Measurements from ENCODE around the gene BLID. TPM values are rescaled to one million over a fixed set of nuclear protein-coding genes. Genes with fewer than 3 reads are reported as not detected.

BLID gene
- total RNA-seq, 1 donor from 2014 or later: 0.52 TPM

DNA sequence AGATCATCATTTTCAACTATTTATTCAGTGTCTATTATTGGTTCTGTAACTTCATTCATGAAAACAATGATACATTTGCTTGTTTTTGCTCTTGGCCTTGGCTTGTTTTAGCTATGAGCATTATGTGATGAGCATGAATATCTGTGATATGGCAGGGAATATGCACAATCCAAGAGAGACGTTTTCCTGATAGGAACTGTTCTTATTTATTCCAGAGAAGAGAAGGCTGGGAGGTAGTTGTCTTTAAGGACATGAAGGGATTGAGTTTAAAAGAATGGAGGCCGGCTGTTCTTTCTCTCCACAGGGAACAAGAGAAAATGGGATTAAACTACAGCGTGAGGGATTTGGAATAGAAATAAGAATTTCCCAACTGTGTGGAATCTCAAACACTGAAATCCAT lies 30.3 kb downstream of the BLID start:
- Histone ChIP-seq H3K27ac (ENCODE audit: low read depth, low read length) (peak overlapping the region; percentile 13), H3K36me3 (ENCODE audit: control insufficient read depth in 3 of 3, insufficient read depth in 3 of 3, low read length in 3 of 3) (no peaks in the 10 kb centered on the region), H3K4me3 (ENCODE audit: low read length in 3 of 3) (peak overlapping the region in 1 of 3 donors; percentile 15), H3K4me1 (ENCODE audit: control insufficient read depth in 3 of 3, insufficient read depth in 3 of 3, low read length in 3 of 3) (peaks cover 0 to 6% (median 0%) of the 10 kb centered on the region in 3 donors), H3K9ac (ENCODE audit: low read depth in 1 of 3, low read length in 3 of 3) (no peak overlapping the region), H3K27me3 (ENCODE audit: control insufficient read depth in 3 of 3, insufficient read depth in 3 of 3, low read length in 3 of 3) (no peaks in the 10 kb centered on the region), H3K9me3 (ENCODE audit: control insufficient read depth in 3 of 3, low read length in 3 of 3) (no peaks in the 10 kb centered on the region)

DNA sequence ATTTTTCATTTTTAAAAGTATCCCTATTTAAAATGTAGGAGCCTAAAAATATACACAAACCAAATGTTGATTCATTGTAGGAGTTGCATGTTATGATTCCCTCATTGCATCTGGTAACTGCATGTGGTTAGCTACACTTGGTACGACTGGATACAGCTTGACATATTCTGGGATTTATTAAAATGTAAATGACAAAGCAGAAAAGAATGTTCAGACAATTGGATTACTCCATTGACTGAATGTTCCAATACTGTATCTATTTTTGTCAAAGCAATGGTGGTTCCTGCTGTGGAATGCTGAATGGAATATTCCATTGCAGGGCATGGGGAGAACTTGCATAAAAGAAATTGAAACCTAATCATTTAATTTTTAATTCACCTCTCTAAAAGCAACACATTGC lies 30.8 kb downstream of the BLID start:
- Histone ChIP-seq H3K4me3 (ENCODE audit: low read length in 3 of 3) (no peak overlapping the region), H3K4me1 (ENCODE audit: control insufficient read depth in 3 of 3, insufficient read depth in 3 of 3, low read length in 3 of 3) (peaks cover 0 to 6% (median 0%) of the 10 kb centered on the region in 3 donors), H3K27ac (ENCODE audit: low read depth, low read length) (peak overlapping the region; percentile 13), H3K36me3 (ENCODE audit: control insufficient read depth in 3 of 3, insufficient read depth in 3 of 3, low read length in 3 of 3) (no peaks in the 10 kb centered on the region), H3K27me3 (ENCODE audit: control insufficient read depth in 3 of 3, insufficient read depth in 3 of 3, low read length in 3 of 3) (no peaks in the 10 kb centered on the region), H3K9me3 (ENCODE audit: control insufficient read depth in 3 of 3, low read length in 3 of 3) (no peaks in the 10 kb centered on the region), H3K9ac (ENCODE audit: low read depth in 1 of 3, low read length in 3 of 3) (no peak overlapping the region)

DNA sequence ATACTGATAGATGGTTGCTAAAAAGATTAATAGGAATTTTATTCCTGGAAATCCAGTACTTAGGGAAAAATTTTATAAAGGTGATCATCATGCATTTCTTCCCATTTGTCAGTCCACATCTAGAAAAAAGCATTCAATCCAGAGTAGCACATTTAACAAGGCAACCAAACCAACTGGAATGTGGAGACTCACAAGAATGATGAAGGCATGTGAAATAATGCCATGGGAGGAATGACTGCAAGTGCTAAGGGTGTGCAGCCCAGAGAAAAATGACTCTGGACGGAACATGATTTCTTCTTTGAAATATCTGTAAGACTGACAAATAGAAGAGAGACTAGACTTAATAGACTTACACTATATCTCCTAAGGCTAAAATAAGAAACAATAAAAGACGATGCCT lies 33.8 kb downstream of the BLID start:
- Histone ChIP-seq H3K9ac (ENCODE audit: low read depth in 1 of 3, low read length in 3 of 3) (no peak overlapping the region), H3K4me3 (ENCODE audit: low read length in 3 of 3) (no peak overlapping the region), H3K36me3 (ENCODE audit: control insufficient read depth in 3 of 3, insufficient read depth in 3 of 3, low read length in 3 of 3) (no peaks in the 10 kb centered on the region), H3K9me3 (ENCODE audit: control insufficient read depth in 3 of 3, low read length in 3 of 3) (no peaks in the 10 kb centered on the region), H3K27ac (ENCODE audit: low read depth, low read length) (no peak overlapping the region), H3K27me3 (ENCODE audit: control insufficient read depth in 3 of 3, insufficient read depth in 3 of 3, low read length in 3 of 3) (no peaks in the 10 kb centered on the region), H3K4me1 (ENCODE audit: control insufficient read depth in 3 of 3, insufficient read depth in 3 of 3, low read length in 3 of 3) (peaks cover 0 to 6% (median 0%) of the 10 kb centered on the region in 3 donors)

DNA sequence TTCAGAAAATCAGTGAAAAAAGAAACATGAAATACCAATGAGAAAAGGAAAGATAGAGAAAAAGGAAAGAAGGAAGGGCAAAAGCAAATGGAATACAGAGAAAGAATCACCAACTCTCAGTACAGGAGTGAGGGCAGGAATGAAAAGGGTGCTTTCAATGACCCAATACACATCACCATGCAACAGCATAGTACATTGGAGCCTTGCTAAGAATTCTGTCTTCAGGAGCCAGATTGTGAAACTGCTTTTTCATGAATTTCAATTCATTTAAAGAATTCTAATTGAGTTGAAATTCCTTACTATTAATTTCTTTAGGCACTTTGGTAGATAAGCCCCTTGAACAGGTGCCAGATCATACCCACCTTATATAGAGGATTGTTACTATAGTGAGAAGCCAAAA lies 34.9 kb downstream of the BLID start:
- H3K4me1 ChIP-seq (ENCODE audit: control insufficient read depth in 3 of 3, insufficient read depth in 3 of 3, low read length in 3 of 3): peaks cover 0 to 6% (median 0%) of the 10 kb centered on the region in 3 donors
- no peak overlapping the region for H3K9ac ChIP-seq (ENCODE audit: low read depth in 1 of 3, low read length in 3 of 3)
- H3K4me3 ChIP-seq (ENCODE audit: low read length in 3 of 3): no peak overlapping the region
- no peaks in the 10 kb centered on the region for H3K36me3 ChIP-seq (ENCODE audit: control insufficient read depth in 3 of 3, insufficient read depth in 3 of 3, low read length in 3 of 3)
- no peaks in the 10 kb centered on the region for H3K27me3 ChIP-seq (ENCODE audit: control insufficient read depth in 3 of 3, insufficient read depth in 3 of 3, low read length in 3 of 3)
- H3K9me3 ChIP-seq (ENCODE audit: control insufficient read depth in 3 of 3, low read length in 3 of 3): no peaks in the 10 kb centered on the region
- no peak overlapping the region for H3K27ac ChIP-seq (ENCODE audit: low read depth, low read length)

DNA sequence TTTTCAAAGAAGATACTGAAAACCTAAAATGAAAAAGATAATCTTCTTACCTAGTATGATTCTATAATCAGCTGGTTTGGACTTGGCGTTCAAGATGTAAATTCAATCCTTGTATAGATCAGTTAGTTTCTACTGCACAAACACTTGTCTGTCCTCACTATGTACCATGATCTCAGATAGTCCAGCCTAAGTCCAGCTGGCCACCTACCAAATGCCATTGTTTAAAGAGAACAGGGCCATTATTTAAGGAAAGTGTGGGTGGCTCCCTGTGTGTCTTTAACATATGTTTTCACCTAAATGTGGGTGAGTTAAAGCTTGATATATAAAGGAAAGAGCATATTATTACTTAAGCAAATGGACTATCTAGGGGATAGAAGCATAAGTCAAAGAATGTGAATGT lies 38.6 kb downstream of the BLID start:
- H3K4me1 ChIP-seq (ENCODE audit: control insufficient read depth in 3 of 3, insufficient read depth in 3 of 3, low read length in 3 of 3): peaks cover 0 to 4% (median 0%) of the 10 kb centered on the region in 3 donors
- H3K27ac ChIP-seq (ENCODE audit: low read depth, low read length): no peak overlapping the region
- H3K9ac ChIP-seq (ENCODE audit: low read depth in 1 of 3, low read length in 3 of 3): no peak overlapping the region
- no peak overlapping the region for H3K4me3 ChIP-seq (ENCODE audit: low read length in 3 of 3)
- no peaks in the 10 kb centered on the region for H3K27me3 ChIP-seq (ENCODE audit: control insufficient read depth in 3 of 3, insufficient read depth in 3 of 3, low read length in 3 of 3)
- H3K9me3 ChIP-seq (ENCODE audit: control insufficient read depth in 3 of 3, low read length in 3 of 3): no peaks in the 10 kb centered on the region
- H3K36me3 ChIP-seq (ENCODE audit: control insufficient read depth in 3 of 3, insufficient read depth in 3 of 3, low read length in 3 of 3): no peaks in the 10 kb centered on the region

DNA sequence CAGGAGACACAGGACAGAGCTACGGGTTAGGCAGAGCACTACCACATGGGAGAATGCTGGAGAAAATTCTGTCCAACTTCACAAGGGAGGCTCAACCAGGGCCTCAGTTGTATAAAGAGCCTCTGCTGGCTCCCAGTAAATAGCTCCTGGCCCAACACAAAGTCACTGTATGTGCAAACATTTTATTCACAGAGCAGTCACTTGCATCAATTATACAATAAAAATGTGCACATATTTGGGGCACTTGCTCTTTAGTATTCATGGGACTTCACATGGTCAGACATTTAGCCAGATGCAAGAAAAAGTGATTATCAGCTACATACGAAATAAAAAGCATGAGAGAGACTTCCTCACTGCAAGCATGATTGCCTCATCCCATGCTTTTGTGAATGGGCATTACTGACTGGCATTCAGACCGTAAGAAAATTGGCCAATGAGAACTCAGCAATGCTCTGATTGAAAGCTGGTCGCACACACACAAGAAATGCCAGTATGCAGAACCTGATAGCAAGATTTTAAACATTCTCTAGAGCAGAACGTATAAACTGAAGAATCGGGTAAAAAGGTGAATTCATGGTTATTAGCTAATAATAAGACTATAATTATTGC lies 39.4 kb downstream of the BLID start:
- no peak overlapping the region for H3K4me3 ChIP-seq (ENCODE audit: low read length in 3 of 3)
- H3K27me3 ChIP-seq (ENCODE audit: control insufficient read depth in 3 of 3, insufficient read depth in 3 of 3, low read length in 3 of 3): no peaks in the 10 kb centered on the region
- H3K9me3 ChIP-seq (ENCODE audit: control insufficient read depth in 3 of 3, low read length in 3 of 3): no peaks in the 10 kb centered on the region

DNA sequence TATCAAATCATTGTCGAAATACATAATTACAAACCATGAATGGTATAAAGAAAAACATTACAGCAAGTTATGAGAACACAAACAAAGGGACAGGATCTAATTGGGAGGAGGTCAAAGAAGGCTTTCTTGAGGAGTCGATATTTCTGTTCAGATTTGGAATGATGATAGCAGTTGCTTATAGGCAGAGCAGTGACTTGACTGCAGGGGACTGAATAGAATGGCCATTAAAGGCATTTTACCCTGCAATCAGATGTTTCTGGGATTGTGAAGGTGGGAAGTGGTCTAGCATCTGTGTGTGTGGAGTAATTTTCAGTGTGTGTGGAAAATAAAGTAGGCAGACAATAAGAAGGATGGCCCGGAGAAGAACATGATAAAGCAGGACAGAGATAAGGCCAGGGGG lies 41.0 kb downstream of the BLID start:
- Histone ChIP-seq H3K27ac (ENCODE audit: low read depth, low read length) (no peak overlapping the region), H3K4me1 (ENCODE audit: control insufficient read depth in 3 of 3, insufficient read depth in 3 of 3, low read length in 3 of 3) (peaks cover 0 to 4% (median 0%) of the 10 kb centered on the region in 3 donors), H3K27me3 (ENCODE audit: control insufficient read depth in 3 of 3, insufficient read depth in 3 of 3, low read length in 3 of 3) (no peaks in the 10 kb centered on the region), H3K4me3 (ENCODE audit: low read length in 3 of 3) (no peak overlapping the region), H3K36me3 (ENCODE audit: control insufficient read depth in 3 of 3, insufficient read depth in 3 of 3, low read length in 3 of 3) (no peaks in the 10 kb centered on the region), H3K9me3 (ENCODE audit: control insufficient read depth in 3 of 3, low read length in 3 of 3) (no peaks in the 10 kb centered on the region), H3K9ac (ENCODE audit: low read depth in 1 of 3, low read length in 3 of 3) (no peak overlapping the region)

More for the DNA sequence above, 39.4 kb downstream of the BLID start:
- Histone ChIP-seq H3K4me1 (ENCODE audit: control insufficient read depth in 3 of 3, insufficient read depth in 3 of 3, low read length in 3 of 3) (peaks cover 0 to 4% (median 0%) of the 10 kb centered on the region in 3 donors), H3K9ac (ENCODE audit: low read depth in 1 of 3, low read length in 3 of 3) (no peak overlapping the region), H3K27ac (ENCODE audit: low read depth, low read length) (no peak overlapping the region), H3K36me3 (ENCODE audit: control insufficient read depth in 3 of 3, insufficient read depth in 3 of 3, low read length in 3 of 3) (no peaks in the 10 kb centered on the region)

DNA sequence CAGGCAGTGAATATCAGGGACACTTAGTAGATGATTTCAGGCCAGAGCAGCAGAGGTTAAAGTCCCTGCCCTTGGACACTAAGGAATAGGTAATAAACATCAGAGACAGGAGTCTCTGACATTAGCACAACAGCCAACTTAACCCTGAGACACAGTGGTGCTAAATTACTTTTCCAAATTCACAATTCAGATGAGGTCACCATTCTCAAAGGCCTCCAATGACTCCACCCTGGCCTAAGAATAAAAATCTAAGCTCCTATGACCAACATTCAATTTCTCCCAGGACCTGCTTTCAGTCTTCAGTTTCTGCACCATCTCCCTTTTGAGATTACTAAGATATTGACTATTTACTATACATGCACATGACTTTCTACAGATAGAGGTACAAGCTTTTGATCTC lies 42.0 kb downstream of the BLID start:
- Histone ChIP-seq H3K27me3 (ENCODE audit: control insufficient read depth in 3 of 3, insufficient read depth in 3 of 3, low read length in 3 of 3) (no peaks in the 10 kb centered on the region), H3K9me3 (ENCODE audit: control insufficient read depth in 3 of 3, low read length in 3 of 3) (no peaks in the 10 kb centered on the region), H3K4me1 (ENCODE audit: control insufficient read depth in 3 of 3, insufficient read depth in 3 of 3, low read length in 3 of 3) (peaks cover 0 to 4% (median 0%) of the 10 kb centered on the region in 3 donors), H3K4me3 (ENCODE audit: low read length in 3 of 3) (no peak overlapping the region), H3K36me3 (ENCODE audit: control insufficient read depth in 3 of 3, insufficient read depth in 3 of 3, low read length in 3 of 3) (no peaks in the 10 kb centered on the region), H3K27ac (ENCODE audit: low read depth, low read length) (no peak overlapping the region), H3K9ac (ENCODE audit: low read depth in 1 of 3, low read length in 3 of 3) (no peak overlapping the region)

DNA sequence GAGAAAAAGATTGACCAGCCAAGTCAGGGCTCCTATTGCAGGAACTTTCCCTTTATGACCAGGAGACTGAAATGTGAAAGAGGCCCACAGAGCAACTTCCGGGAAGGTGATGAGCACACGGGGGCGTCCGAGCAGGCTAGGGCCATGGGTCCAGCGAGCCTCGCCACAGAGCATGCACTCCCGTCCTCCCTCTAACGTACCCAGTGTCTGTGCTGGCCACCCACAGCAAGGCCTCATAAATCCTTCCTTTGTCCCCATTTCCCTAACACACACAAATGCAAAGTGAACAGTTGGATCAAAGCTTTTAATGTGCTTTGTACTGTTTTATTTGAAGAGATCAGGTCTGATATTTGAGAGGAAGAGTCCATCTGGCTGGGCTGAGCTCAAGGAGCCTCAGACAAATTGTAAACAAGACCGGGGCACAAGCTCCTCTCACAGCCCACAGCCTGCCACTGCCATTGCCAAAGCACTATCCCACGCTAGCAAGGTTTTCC lies 44.3 kb downstream of the BLID start:
- Histone ChIP-seq H3K9ac (ENCODE audit: low read depth in 1 of 3, low read length in 3 of 3) (no peak overlapping the region), H3K4me1 (ENCODE audit: control insufficient read depth in 3 of 3, insufficient read depth in 3 of 3, low read length in 3 of 3) (peaks cover 0 to 4% (median 0%) of the 10 kb centered on the region in 3 donors), H3K27ac (ENCODE audit: low read depth, low read length) (no peak overlapping the region), H3K4me3 (ENCODE audit: low read length in 3 of 3) (no peak overlapping the region), H3K9me3 (ENCODE audit: control insufficient read depth in 3 of 3, low read length in 3 of 3) (no peaks in the 10 kb centered on the region), H3K27me3 (ENCODE audit: control insufficient read depth in 3 of 3, insufficient read depth in 3 of 3, low read length in 3 of 3) (no peaks in the 10 kb centered on the region), H3K36me3 (ENCODE audit: control insufficient read depth in 3 of 3, insufficient read depth in 3 of 3, low read length in 3 of 3) (no peaks in the 10 kb centered on the region)

DNA sequence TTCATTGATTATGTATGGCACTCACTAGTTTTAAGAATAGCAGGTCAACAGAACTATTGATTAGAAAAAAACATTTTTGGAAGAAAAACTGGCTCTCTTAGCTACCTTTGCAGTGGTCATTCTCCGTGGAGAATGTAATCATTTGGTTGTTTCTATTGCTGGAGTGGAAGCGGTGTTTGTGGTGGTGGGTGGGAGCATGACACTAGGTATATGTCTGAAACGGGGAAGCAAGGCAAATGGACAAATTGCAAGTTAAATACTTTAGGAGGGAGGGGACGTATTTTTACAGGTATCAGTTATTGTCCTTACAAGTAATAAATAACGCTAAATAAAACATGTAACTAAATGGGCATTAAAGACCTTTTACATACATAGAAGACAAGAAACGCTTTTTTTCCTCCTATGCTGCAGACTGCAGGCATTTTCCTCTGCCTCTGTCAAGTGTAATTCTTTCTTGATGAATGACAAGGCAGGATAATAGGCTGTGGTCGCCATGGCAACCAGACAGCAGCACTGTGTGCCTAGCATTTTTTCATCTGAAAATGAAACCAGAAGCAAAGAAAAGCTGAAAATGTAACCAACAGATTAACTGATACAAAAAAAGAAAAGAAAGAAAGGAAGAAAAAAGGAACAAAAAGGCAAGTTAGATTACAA lies 46.2 kb downstream of the BLID start:
- Histone ChIP-seq H3K9ac (ENCODE audit: low read depth in 1 of 3, low read length in 3 of 3) (no peak overlapping the region), H3K4me3 (ENCODE audit: low read length in 3 of 3) (no peak overlapping the region), H3K27ac (ENCODE audit: low read depth, low read length) (no peak overlapping the region), H3K36me3 (ENCODE audit: control insufficient read depth in 3 of 3, insufficient read depth in 3 of 3, low read length in 3 of 3) (no peaks in the 10 kb centered on the region), H3K27me3 (ENCODE audit: control insufficient read depth in 3 of 3, insufficient read depth in 3 of 3, low read length in 3 of 3) (no peaks in the 10 kb centered on the region), H3K4me1 (ENCODE audit: control insufficient read depth in 3 of 3, insufficient read depth in 3 of 3, low read length in 3 of 3) (peaks cover 0 to 4% (median 0%) of the 10 kb centered on the region in 3 donors), H3K9me3 (ENCODE audit: control insufficient read depth in 3 of 3, low read length in 3 of 3) (no peaks in the 10 kb centered on the region)

Data from skeletal muscle tissue (tissue), 4 donors.